GM12874 (cell line): ENCODE results near the gene RGS6.

ENCODE experiments used
- CTCF ChIP-seq: IDR thresholded peaks from 2 replicates; pipeline ENCODE4 v1.5.1; 2011; ENCODE audit warnings: low read depth, mild to moderate bottlenecking, control low read depth, low read length, moderate library complexity; ENCODE audit not compliant: insufficient read depth

RGS6 gene

GRCh38 chr14:72254937-72255472 is 322.8 kb downstream of the RGS6 start:
- TF ChIP-seq CTCF, result no peak

GRCh38 chr14:72256055-72256454 is 323.8 kb downstream of the RGS6 start:
- no peak for TF ChIP-seq CTCF

- no peak for TF ChIP-seq CTCF
Observed at GRCh38 chr14:72261068-72261467, 328.8 kb downstream of the RGS6 start.

- no peak for TF ChIP-seq CTCF
Observed at GRCh38 chr14:72262771-72263170, 330.5 kb downstream of the RGS6 start.

- no peak for TF ChIP-seq CTCF
Observed at GRCh38 chr14:72264716-72265115, 332.5 kb downstream of the RGS6 start.

GRCh38 chr14:72270147-72270727 is 338.0 kb downstream of the RGS6 start:
- TF ChIP-seq CTCF, result no peak

GRCh38 chr14:72270749-72271148 is 338.5 kb downstream of the RGS6 start:
- no peak for TF ChIP-seq CTCF
